Epithelial cell of esophagus (primary cell): Measurements from ENCODE around the gene PSTPIP1.
A peak's percentile ranks its signal among the peaks of the same experiment; 100 is the strongest.

Experiments
- DNase-seq: peaks from one replicate; pipeline ENCODE4 v3.0.0; 2010; ENCODE audit warnings: low read depth
- H3K4me3 ChIP-seq: 2 replicates; pipeline ENCODE4 v1.5.1; 2011; ENCODE audit warnings: mild to moderate bottlenecking, low read length, control low read depth
- CTCF ChIP-seq: IDR thresholded peaks from 2 replicates; pipeline ENCODE4 v1.5.1; 2011; ENCODE audit warnings: low read depth, mild to moderate bottlenecking, low read length, control low read depth, inconsistent platforms; ENCODE audit not compliant: insufficient read depth; ENCODE audit errors: missing control alignments

The PSTPIP1 gene

GRCh38 chr15:77036537-77037387 lies 41.8 kb downstream of the PSTPIP1 start:
- no peak for DNase-seq
- TF ChIP-seq CTCF, result no peak
- H3K4me3 ChIP-seq, result no peak overlapping the region

GRCh38 chr15:77037388-77038209 lies 42.7 kb downstream of the PSTPIP1 start:
- no peak for TF ChIP-seq CTCF
- DNase-seq, result no peak
- H3K4me3 ChIP-seq, result no peak overlapping the region

- DNase-seq, result peak; percentile 29
- no peak for TF ChIP-seq CTCF
- H3K4me3 ChIP-seq, result no peak overlapping the region
Measured at GRCh38 chr15:77038312-77039216, 43.6 kb downstream of the PSTPIP1 start.

- TF ChIP-seq CTCF, result no peak
- H3K4me3 ChIP-seq, result no peak overlapping the region
- DNase-seq, result no peak
Measured at GRCh38 chr15:77039217-77039533, 44.2 kb downstream of the PSTPIP1 start.

- TF ChIP-seq CTCF, result no peak
- DNase-seq, result no peak
Measured at GRCh38 chr15:77039848-77040247, 44.9 kb downstream of the PSTPIP1 start.

GRCh38 chr15:77040673-77041072 lies 45.7 kb downstream of the PSTPIP1 start:
- no peak overlapping the region for H3K4me3 ChIP-seq
- no peak for DNase-seq
- no peak for TF ChIP-seq CTCF

More at GRCh38 chr15:77039848-77040247, 44.9 kb downstream of the PSTPIP1 start:
- H3K4me3 ChIP-seq, result no peak overlapping the region
